A549 (cell line): ENCODE measurements around the gene TRUB1. TPM values are rescaled to one million over a fixed set of nuclear protein-coding genes. Genes with fewer than 3 reads are reported as not detected.

Source experiments
- ATAC-seq, 2 experiments: fragments of 200-7000 bp in 1 of 2; fragments of >200 bp in 1 of 2; cut with Nextera tagmentation in 1 of 2; cut with Tn5 transposase in 1 of 2; 3 replicates each; pipeline versions ENCODE4 v1.8.0 to v1.9.1; 2018 to 2020; ENCODE audit warnings: mild to moderate bottlenecking in 1 of 2, moderate library complexity in 1 of 2
- CTCF ChIA-PET: fragments of 300-600 bp; sonication (Branson Sonifier 250); formaldehyde crosslinking; extraction: SDS; loops from one replicate; lab custom pipeline; 2021; ENCODE audit warnings: antibody characterized with exemption, inconsistent platforms; lab: Yijun Ruan, JAX
- POLR2A ChIA-PET: fragments of 350-600 bp; formaldehyde crosslinking; extraction: SDS; loops from one replicate; lab custom pipeline; 2021; ENCODE audit warnings: antibody characterized with exemption, inconsistent platforms; lab: Yijun Ruan, JAX
- DNase-seq, 2 experiments: peaks; one replicate each; pipeline versions ENCODE4 v3.0.0 to v3.0.0-alpha.2; 2011 to 2016; ENCODE audit warnings: low read depth in 1 of 2, low spot score in 1 of 2
- FAIRE-seq: peaks from 2 replicates; lab custom pipeline; 2011; peaks lifted over from hg19 to GRCh38; lab: Jason Lieb, UNC
- H3K27ac ChIP-seq, 2 experiments: fragments of >200 bp; sonication (Bioruptor Twin); formaldehyde crosslinking; 3 replicates each; pipeline ENCODE4 v1.5.1; 2016 to 2017
- H3K4me1 ChIP-seq: fragments of >200 bp; sonication (Bioruptor Twin); formaldehyde crosslinking; 3 replicates; pipeline ENCODE4 v1.6.1; 2016
- H3K4me2 ChIP-seq: fragments of >200 bp; sonication (Bioruptor Twin); formaldehyde crosslinking; 3 replicates; pipeline ENCODE4 v1.6.1; 2016
- H3K4me3 ChIP-seq: fragments of >200 bp; sonication (Bioruptor Twin); formaldehyde crosslinking; 3 replicates; pipeline ENCODE4 v1.5.1; 2016
- H3K9me3 ChIP-seq: fragments of >200 bp; sonication (Bioruptor Twin); formaldehyde crosslinking; 3 replicates; pipeline ENCODE4 v1.6.1; 2016
- CHD2 ChIP-seq: fragments of 150-350 bp; IDR thresholded peaks from 2 replicates; pipeline ENCODE4 v1.6.1; 2014; ENCODE audit warnings: low read length; ENCODE audit not compliant: partially characterized antibody
- EHMT2 ChIP-seq: fragments of 200-600 bp; sonication (generic); IDR thresholded peaks from 2 replicates; pipeline ENCODE4 v1.6.1; 2016; ENCODE audit warnings: antibody characterized with exemption, low read depth, mild to moderate bottlenecking, moderate library complexity
- FOSB ChIP-seq: fragments of 250-450 bp; sonication (Bioruptor Pico); IDR thresholded peaks from 2 replicates; pipeline ENCODE4 v1.5.0; 2020; ENCODE audit warnings: mild to moderate bottlenecking, moderate library complexity
- FOSL2 ChIP-seq, 2 experiments: fragments of 450-650 bp in 1 of 2; fragments of >200 bp in 1 of 2; sonication (Bioruptor Twin) in 1 of 2; formaldehyde crosslinking; IDR thresholded peaks; 2 replicates each; pipeline versions ENCODE4 v1.5.0 to v1.6.1; 2016 to 2020; ENCODE audit warnings: mild to moderate bottlenecking in 1 of 2, moderate library complexity in 1 of 2
- FOXS1 ChIP-seq: fragments of 250-450 bp; sonication (Bioruptor Pico); IDR thresholded peaks from 2 replicates; pipeline ENCODE4 v1.5.0; 2020; ENCODE audit warnings: mild to moderate bottlenecking, moderate library complexity
- GATA3 ChIP-seq: IDR thresholded peaks from 2 replicates; pipeline ENCODE4 v1.6.1; 2012; ENCODE audit warnings: borderline replicate concordance
- HOXB13 ChIP-seq: fragments of 250-450 bp; sonication (Bioruptor Pico); IDR thresholded peaks from 2 replicates; pipeline ENCODE4 v1.5.0; 2020; ENCODE audit warnings: low read depth, mild to moderate bottlenecking, moderate library complexity
- HOXB5 ChIP-seq: fragments of 250-450 bp; sonication (Bioruptor Pico); IDR thresholded peaks from 2 replicates; pipeline ENCODE4 v1.5.0; 2020; ENCODE audit warnings: mild to moderate bottlenecking, moderate library complexity
- JUN ChIP-seq, 2 experiments: fragments of >200 bp; sonication (Bioruptor Twin); formaldehyde crosslinking; IDR thresholded peaks; 2 replicates in 1 of 2; 3 replicates in 1 of 2; pipeline ENCODE4 v1.6.1; 2016 to 2017
- JUNB ChIP-seq: fragments of >200 bp; sonication (Bioruptor Twin); formaldehyde crosslinking; IDR thresholded peaks from 2 replicates; pipeline ENCODE4 v1.6.1; 2016
- NFE2L2 ChIP-seq: fragments of 150-350 bp; conservative IDR thresholded peaks from 2 replicates; pipeline ENCODE4 v1.6.1; 2014; ENCODE audit warnings: low read length
- RAD21 ChIP-seq, 2 experiments: fragments of >200 bp in 1 of 2; sonication (Bioruptor Twin) in 1 of 2; formaldehyde crosslinking in 1 of 2; IDR thresholded peaks in 1 of 2; conservative IDR thresholded peaks in 1 of 2; 2 replicates in 1 of 2; 3 replicates in 1 of 2; pipeline ENCODE4 v1.6.1; 2012 to 2018; ENCODE audit warnings: inconsistent platforms in 1 of 2
- SREBF2 ChIP-seq: fragments of 450-650 bp; IDR thresholded peaks from 2 replicates; pipeline ENCODE4 v1.6.1; 2014; ENCODE audit warnings: mild to moderate bottlenecking, moderate library complexity
- TFCP2L1 ChIP-seq: fragments of 250-450 bp; sonication (Bioruptor Pico); IDR thresholded peaks from 2 replicates; pipeline ENCODE4 v1.5.0; 2021; ENCODE audit warnings: mild to moderate bottlenecking
- TP53 ChIP-seq: fragments of 250-450 bp; sonication (Bioruptor Pico); IDR thresholded peaks from 2 replicates; pipeline ENCODE4 v1.5.0; 2021; ENCODE audit warnings: mild to moderate bottlenecking, moderate library complexity
- WGBS: methylation state at CpG from one replicate; pipeline ENCODE4 v1.1.6; 2017; ENCODE audit errors: missing lambda C conversion rate; 5-methylcytosine and 5-hydroxymethylcytosine counted together
- polyA plus RNA-seq, 4 experiments: library from polyadenylated mRNA; depleted of rRNA in 3 of 4; stranded (reverse); fragments of >200 nt; fragmentation: RNase III in 1 of 4; extraction: RNeasy Plus Mini Kit Qiagen cat#74134 plus additional on column Dnase treatment in 1 of 4; gene quantifications; 2 replicates in 3 of 4; 3 replicates in 1 of 4; pipeline ENCODE4 v1.2.3, GENCODE V29; 2011 to 2017
- TF ChIP-seq, protein P1 (sequence below): fragments of >200 bp; sonication (Bioruptor Twin); formaldehyde crosslinking; IDR thresholded peaks from 3 replicates; pipeline ENCODE4 v1.6.1; 2016
- TF ChIP-seq, protein P2 (sequence below): fragments of 250-450 bp; sonication (Bioruptor Pico); IDR thresholded peaks from 2 replicates; pipeline ENCODE4 v1.5.0; 2021; ENCODE audit warnings: mild to moderate bottlenecking, moderate library complexity, borderline replicate concordance
- TF ChIP-seq, protein P3 (sequence below): fragments of 250-450 bp; sonication (Bioruptor Pico); IDR thresholded peaks from 2 replicates; pipeline ENCODE4 v1.5.0; 2020; ENCODE audit warnings: low read depth, mild to moderate bottlenecking, moderate library complexity

The TRUB1 gene
- polyA plus RNA-seq, 2 of the 4 experiments (the other 2 are of a cell fraction): 19.5 to 40.4 TPM

DNA sequence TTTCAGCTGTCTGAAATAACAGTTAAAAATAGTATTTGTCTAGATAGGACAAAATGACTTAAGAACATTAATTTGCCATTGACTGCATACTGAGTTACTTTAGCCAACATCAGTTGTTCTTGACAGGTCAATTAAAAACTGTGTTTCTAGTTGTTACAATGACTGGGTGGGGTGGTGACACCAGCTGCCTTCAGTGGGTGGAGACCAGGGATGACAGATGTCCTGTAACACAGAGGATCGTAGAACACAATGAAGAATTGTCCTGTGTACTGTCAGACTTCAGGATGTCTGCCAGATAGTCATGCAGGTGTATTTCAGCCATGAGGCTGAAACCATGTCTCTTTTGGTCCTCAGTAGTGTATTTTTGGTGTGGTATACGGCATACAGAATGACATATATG is 24.4 kb downstream of the TRUB1 start:
- H3K9me3 ChIP-seq: peaks cover 3% of the 10 kb centered on the region; the same call in 1 of the 3 replicates
- no peak for TF ChIP-seq FOXS1 (CRISPR knock-in tag)
- TF ChIP-seq, protein P1, sequence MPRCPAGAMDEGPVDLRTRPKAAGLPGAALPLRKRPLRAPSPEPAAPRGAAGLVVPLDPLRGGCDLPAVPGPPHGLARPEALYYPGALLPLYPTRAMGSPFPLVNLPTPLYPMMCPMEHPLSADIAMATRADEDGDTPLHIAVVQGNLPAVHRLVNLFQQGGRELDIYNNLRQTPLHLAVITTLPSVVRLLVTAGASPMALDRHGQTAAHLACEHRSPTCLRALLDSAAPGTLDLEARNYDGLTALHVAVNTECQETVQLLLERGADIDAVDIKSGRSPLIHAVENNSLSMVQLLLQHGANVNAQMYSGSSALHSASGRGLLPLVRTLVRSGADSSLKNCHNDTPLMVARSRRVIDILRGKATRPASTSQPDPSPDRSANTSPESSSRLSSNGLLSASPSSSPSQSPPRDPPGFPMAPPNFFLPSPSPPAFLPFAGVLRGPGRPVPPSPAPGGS: no peak
- TF ChIP-seq NFE2L2: no peak
- TF ChIP-seq, protein P2, sequence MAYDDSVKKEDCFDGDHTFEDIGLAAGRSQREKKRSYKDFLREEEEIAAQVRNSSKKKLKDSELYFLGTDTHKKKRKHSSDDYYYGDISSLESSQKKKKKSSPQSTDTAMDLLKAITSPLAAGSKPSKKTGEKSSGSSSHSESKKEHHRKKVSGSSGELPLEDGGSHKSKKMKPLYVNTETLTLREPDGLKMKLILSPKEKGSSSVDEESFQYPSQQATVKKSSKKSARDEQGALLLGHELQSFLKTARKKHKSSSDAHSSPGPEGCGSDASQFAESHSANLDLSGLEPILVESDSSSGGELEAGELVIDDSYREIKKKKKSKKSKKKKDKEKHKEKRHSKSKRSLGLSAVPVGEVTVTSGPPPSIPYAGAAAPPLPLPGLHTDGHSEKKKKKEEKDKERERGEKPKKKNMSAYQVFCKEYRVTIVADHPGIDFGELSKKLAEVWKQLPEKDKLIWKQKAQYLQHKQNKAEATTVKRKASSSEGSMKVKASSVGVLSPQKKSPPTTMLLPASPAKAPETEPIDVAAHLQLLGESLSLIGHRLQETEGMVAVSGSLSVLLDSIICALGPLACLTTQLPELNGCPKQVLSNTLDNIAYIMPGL (CRISPR knock-in tag): no peak
- TF ChIP-seq CHD2: no peak
- no peak for TF ChIP-seq FOSL2 (IDR thresholded peaks at IDR 0.05)
- TF ChIP-seq FOSL2 (CRISPR knock-in tag; IDR thresholded peaks at IDR 0.05): no peak
- no peak for TF ChIP-seq JUN (IDR thresholded peaks at IDR 0.05)
- TF ChIP-seq, protein P3, sequence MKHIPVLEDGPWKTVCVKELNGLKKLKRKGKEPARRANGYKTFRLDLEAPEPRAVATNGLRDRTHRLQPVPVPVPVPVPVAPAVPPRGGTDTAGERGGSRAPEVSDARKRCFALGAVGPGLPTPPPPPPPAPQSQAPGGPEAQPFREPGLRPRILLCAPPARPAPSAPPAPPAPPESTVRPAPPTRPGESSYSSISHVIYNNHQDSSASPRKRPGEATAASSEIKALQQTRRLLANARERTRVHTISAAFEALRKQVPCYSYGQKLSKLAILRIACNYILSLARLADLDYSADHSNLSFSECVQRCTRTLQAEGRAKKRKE (CRISPR knock-in tag): no peak
- H3K4me2 ChIP-seq: no peak overlapping the region
- H3K27ac ChIP-seq: no peak overlapping the region
- no peak for FAIRE-seq
- ChIA-PET POLR2A (no interaction called here), CTCF (no interaction called here)
- 95% methylated on average over 2 of the region's 2 CpGs for WGBS
- no peaks in the 10 kb centered on the region for H3K4me1 ChIP-seq
- ATAC-seq: no peak
- H3K4me3 ChIP-seq: no peak overlapping the region
- DNase-seq: no peak

DNA sequence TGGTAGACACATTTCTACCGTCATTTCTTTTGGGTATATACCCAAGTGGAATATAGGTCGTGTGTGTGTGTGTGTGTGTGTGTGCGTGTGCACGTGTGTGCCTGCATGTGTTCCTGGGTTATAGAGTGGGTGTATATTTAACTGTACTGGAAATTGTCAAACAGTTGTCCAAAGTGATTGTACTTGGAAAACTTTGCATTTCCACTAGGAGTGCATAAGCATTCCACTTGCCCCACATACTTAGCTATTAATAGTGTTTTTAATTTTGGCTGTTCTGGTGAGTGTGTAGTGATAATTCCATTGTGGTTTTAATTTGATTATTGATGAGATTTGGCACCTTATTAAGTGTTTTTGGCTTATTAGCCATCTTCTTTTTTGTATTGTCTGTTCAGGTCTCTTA is 25.9 kb downstream of the TRUB1 start:
- H3K27ac ChIP-seq: no peak overlapping the region
- H3K4me2 ChIP-seq: no peak overlapping the region
- no peak overlapping the region for H3K4me3 ChIP-seq
- FAIRE-seq (no peak), DNase-seq (no peak)
- no peaks in the 10 kb centered on the region for H3K4me1 ChIP-seq
- POLR2A ChIA-PET: no interaction called here
- peaks cover 3% of the 10 kb centered on the region; the same call in 1 of the 3 replicates for H3K9me3 ChIP-seq
- TF ChIP-seq HOXB5 (CRISPR knock-in tag) (no peak), RAD21 (conservative IDR thresholded peaks at IDR 0.05 in 1 of 2, IDR thresholded peaks at IDR 0.05 in 1 of 2) (no peak), JUNB (no peak), TP53 (CRISPR knock-in tag) (no peak), TFCP2L1 (CRISPR knock-in tag) (no peak), GATA3 (no peak), HOXB13 (no peak), EHMT2 (no peak), SREBF2 (no peak), FOSB (CRISPR knock-in tag) (no peak)
- TF ChIP-seq, protein P1: no peak
- TF ChIP-seq, protein P3 (CRISPR knock-in tag): no peak
- TF ChIP-seq, all 56 proteins: peak for 0
- 97% methylated on average over 4 of the region's 4 CpGs for WGBS
- CTCF ChIA-PET: no interaction called here
- no peak for ATAC-seq
